Activated CD4-positive, CD25-positive, alpha-beta regulatory T cell treated with anti-CD3 and anti-CD28 coated beads, Interleukin-2, amount 50 U/mL, for 72 hours (primary cell): ENCODE measurements around the gene COL24A1.
"Not testable (repeated sequence)": the region's sequence is repeated elsewhere in the genome, so short reads cannot be mapped to it uniquely, and the experiment has no call there.

Experiments
- DNase-seq: peaks from one replicate; pipeline ENCODE4 v3.0.0; 2021

The COL24A1 gene

DNA sequence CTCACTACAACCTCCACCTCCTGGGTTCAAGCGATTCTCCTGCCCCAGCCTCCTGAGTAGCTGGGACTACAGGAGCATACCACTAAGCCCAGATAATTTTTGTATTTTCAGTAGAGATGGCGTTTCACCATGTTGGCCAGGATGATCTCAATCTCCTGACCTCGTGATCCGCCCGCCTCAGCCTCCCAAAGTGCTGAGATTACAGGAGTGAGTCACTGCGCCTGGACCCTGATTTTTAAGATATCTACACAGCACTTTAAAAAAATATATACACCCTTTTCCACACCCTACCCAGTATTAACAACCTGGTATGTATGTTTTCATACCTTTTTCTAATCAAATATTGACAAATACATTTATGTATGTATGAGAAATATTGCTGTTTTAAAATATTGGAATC is 379.6 kb downstream of the COL24A1 start:
- DNase-seq = not testable (repeated sequence)

- no peak for DNase-seq
These were observed 393.8 kb downstream of the COL24A1 start for GRCh38 chr1:85762804-85763203.

- DNase-seq = no peak
These were observed 399.7 kb downstream of the COL24A1 start for GRCh38 chr1:85756864-85757263.

- no peak for DNase-seq
These were observed 408.5 kb downstream of the COL24A1 start for GRCh38 chr1:85748120-85748519.

- DNase-seq = no peak
These were observed 409.8 kb downstream of the COL24A1 start for GRCh38 chr1:85746777-85747176.

DNA sequence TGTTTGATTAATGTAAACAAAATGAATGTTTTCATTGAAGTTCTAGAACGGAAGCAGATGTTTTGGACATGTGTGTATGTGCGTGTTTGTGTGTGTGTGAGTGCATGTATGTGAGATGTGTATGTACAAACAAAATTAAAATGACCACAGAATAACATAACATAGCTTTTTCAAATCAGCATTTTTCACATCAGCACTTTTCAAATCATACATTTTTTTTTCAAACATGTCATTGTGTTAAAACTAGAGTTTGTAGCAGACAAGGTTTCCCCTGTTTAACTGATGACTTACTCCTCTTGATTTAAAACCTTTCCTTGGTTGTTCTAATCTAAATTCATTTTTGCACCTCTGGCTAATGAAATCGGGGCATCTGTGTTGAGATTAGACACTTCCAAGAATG is 412.8 kb downstream of the COL24A1 start:
- no peak for DNase-seq

DNA sequence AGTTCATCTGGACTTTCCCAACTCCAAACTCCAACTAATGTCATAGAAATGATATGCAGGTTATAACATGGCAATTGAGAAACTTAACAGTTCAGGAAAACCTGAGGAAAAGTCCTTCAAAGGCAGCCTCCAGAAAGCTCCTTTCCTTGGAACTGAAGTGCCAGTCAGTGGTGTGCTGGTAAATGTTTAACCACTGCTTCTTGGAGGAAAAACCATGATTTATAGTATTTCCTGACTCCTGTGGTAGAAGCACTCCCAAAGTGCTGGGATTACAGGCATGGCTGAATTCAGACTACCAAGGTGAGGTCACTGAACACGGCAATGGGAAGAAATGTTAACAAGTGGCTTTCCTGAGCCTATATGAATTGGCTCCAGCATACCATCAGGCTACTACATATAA is 421.6 kb downstream of the COL24A1 start:
- no peak for DNase-seq

GRCh38 chr1:85718678-85719340 is 437.8 kb downstream of the COL24A1 start:
- DNase-seq = no peak

DNA sequence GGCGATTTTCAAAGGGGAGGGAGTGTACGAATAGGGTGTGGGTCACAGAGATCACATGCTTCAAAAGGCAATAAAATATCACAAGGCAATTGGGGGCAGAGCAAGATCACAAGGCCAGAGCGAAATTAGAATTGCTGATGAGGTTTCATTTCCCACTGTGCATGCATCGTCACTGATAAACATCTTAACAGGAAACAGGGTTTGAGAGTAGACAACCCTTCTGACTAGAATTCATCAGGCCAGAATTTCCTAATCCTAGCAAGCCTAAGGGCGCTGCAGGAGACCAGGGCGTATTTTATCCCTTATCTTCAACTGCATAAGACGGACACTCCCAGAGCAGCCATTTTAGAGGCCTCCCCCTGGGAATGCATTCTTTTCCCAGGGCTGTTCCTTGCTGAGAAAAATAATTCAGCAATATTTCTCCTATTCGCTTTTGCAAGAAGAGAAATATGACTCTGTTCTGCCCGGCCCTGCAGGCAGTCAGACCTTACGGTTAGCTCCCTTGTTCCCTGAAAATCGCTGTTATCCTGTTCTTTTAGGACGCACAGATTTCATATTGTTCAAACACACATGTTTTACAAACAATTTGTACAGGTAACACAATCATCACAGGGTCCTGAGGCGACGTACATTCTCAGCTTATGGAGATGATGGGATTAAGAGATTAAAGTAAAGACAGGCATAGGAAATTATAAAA is 442.0 kb downstream of the COL24A1 start:
- DNase-seq = not testable (repeated sequence)

- no peak for DNase-seq
These were observed 447.7 kb downstream of the COL24A1 start for GRCh38 chr1:85708829-85709227.

DNA sequence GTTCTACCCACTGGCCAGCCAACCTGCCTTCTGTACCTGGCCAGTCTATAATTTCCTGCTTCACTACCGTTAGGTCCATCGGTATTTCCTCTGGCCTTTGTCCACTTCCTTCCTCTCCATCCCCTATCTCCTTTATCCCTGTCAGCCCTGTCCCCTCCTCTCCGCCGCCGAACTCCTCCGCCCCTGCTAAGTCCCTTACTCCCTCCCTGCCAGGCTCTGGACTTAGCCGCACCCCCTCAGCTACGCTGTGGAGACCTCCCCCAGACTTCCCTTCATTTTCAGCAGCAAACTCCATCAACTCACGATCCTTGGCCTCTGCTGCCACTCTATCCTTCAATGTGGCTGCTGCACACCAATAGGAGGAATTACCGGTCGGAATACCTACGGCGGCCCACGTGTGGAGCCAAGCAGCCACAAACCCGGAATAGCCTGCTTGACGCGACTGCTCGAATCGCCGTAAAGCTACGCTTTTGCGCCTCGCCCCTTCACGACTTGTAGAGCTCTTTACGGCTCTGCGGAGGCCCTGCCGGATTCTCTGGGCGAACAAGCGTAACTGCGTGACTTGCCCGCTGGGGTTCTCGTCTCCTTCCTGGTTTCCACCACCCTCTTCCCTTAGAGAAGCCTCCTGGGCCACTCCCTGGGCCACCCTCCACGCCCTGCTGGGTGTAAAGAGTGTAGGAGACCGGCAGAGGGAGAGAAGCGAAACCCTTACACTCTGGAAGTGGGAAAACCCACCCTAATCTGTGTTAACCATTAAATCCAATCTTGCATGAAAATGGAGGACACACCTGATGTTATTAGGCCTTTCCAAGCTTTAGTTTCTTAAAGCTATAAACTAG is 448.4 kb downstream of the COL24A1 start, which contains the start of gene ZNHIT6:
ZNHIT6 (minus strand) TSS at position 444 of the 839 bp plus-strand sequence; CDS start at position 295, 149 bp downstream.
- DNase-seq = peak; percentile 75

GRCh38 chr1:85707267-85707989 is 449.1 kb downstream of the COL24A1 start:
- DNase-seq = no peak

GRCh38 chr1:85705940-85706339 is 450.6 kb downstream of the COL24A1 start:
- no peak for DNase-seq

GRCh38 chr1:85700422-85700821 is 456.1 kb downstream of the COL24A1 start:
- no peak for DNase-seq

DNA sequence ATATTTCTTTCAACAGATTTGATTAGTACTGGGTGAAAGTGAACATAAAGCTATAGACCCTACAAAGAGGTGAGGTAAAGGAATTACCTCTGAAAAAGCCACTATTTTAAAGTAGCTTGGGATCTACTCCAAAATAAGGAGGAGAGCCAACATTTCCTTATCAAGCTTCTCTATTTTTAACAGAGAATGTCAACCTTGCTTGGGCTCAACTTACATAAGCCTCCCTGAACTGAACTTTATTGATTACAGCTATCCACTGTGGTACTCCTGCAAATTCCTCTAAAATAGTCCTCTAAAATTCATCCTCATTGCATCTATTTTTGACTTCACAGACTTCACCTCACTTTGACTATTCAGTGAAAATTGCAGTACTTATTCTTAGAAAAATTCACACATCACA is 458.7 kb downstream of the COL24A1 start:
- no peak for DNase-seq

GRCh38 chr1:85692730-85693314 is 463.8 kb downstream of the COL24A1 start:
- no peak for DNase-seq

DNA sequence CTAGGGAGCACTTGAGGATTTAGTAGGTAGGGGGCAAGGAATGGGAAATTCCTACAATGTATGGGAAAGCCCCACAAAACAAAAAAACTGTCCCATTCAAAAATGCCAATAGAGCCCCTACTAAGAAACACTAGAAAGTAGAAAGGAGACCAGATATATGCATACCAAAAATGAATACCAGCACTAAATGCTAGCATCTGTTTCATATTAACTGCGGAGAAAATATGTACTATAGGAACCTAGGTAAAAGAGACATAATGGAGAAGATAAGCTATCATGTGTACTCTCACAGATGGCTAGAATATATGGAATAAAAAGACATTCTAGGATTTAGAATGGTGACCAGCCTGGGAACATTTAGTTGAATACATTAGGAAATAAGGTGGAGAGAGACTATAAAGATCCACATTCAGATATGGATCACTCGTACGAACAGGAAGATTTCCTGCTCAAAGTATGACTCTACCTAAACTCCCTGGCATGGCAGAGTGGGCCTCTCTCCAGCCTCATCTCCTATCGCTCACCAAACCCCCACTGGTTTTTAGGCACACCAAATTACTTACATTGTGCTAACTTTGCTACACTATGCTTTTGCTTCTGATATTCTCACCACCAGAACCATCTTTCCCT is 466.7 kb downstream of the COL24A1 start:
- no peak for DNase-seq

DNA sequence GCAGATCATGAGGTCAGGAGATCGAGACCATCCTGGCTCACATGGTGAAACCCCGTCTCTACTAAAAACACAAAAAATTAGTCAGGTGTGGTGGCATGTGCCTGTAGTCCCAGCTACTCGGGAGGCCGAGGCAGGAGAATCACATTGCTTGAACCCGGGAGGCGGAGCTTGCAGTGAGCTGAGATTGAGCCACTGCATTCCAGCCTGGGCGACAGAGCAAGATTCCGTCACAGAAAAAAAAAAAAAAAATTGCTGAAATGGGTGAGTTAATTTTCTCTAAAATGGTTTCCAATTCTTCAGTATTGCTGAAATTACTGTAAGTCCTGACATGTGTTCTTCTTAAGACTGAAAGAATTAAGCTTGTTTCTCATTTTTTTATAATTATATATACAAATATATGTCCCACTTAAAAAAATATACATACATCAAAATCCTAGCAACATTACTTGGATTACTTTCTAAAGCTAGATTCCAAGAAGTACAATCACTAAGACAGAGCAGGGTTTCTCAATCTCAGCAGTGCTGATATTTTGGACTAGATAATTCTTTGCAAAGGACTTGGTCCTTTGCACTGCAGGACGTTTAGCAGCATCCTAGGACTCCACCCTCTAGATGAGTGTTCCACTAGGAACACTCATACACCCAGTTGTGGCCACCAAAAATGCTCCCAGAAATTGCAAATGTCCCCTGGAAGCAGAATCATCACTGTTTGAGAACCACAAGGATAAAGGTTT is 473.1 kb downstream of the COL24A1 start:
- DNase-seq = no peak

DNA sequence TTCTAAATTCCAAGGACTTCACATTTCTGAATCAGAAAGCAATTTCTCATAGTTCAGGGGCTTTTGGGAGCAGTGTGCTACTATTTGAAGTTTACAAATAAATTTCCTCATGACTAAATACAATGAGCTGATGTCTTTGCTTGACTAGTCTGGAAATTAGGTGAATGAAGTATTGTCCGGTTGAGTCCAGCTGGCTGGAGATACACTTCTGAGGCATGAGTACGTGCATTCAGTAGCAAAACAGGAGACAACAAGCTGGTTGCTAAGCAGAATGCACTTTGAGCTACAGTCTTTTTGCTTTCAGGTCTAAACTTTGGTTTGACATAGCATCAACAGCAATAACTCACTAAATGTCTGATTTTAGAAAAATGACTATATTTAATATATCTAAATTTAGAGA is 475.5 kb downstream of the COL24A1 start:
- DNase-seq = no peak
